ENCODE measurements around the gene CMIP. TPM values are rescaled to one million over a fixed set of nuclear protein-coding genes. Genes with fewer than 3 reads are reported as not detected.

CMIP gene
- polyA plus RNA-seq, 1 donor from 2014 or later = 15.1 TPM

- no peak overlapping the region for H3K4me3 ChIP-seq (ENCODE audit: low read length)
- no peaks in the 10 kb centered on the region for H3K9me2 ChIP-seq (ENCODE audit: insufficient read depth, low read length)
- H3K27me3 ChIP-seq (ENCODE audit: insufficient read depth, low read depth, low read length) = no peaks in the 10 kb centered on the region
- H2AFZ ChIP-seq (ENCODE audit: low read depth, low read length) = no peak overlapping the region
- peaks cover 56% of the 10 kb centered on the region for H3K79me2 ChIP-seq (replicated peaks; ENCODE audit: insufficient read depth, low read length)
- no peak overlapping the region for H3K27ac ChIP-seq (ENCODE audit: low read length)
- no peak overlapping the region for H3K4me2 ChIP-seq (ENCODE audit: low read length)
- no peak for TF ChIP-seq REST (IDR thresholded peaks at IDR 0.05; ENCODE audit: borderline replicate concordance)
- no peak for TF ChIP-seq EP300 (conservative IDR thresholded peaks at IDR 0.05; ENCODE audit: poor library complexity, severe bottlenecking)
- no peak for TF ChIP-seq RAD21 (conservative IDR thresholded peaks at IDR 0.05)
- no peak for TF ChIP-seq MXI1 (conservative IDR thresholded peaks at IDR 0.05; ENCODE audit: poor library complexity, severe bottlenecking)
- TF ChIP-seq TAF1 (IDR thresholded peaks at IDR 0.05; ENCODE audit: low read depth) = no peak
- no peak for TF ChIP-seq CTCF (IDR thresholded peaks at IDR 0.05; ENCODE audit: poor library complexity, severe bottlenecking)
- TF ChIP-seq SMC3 (conservative IDR thresholded peaks at IDR 0.05; ENCODE audit: poor library complexity) = no peak
- no peak for TF ChIP-seq EZH2 (IDR thresholded peaks at IDR 0.05; ENCODE audit: borderline replicate concordance, insufficient read depth, low read length, poor library complexity, severe bottlenecking)
- no peak for TF ChIP-seq POLR2AphosphoS5 (IDR thresholded peaks at IDR 0.05)
- H4K20me1 ChIP-seq (ENCODE audit: insufficient read depth) = no peaks in the 10 kb centered on the region
- no peaks in the 10 kb centered on the region for H3K36me3 ChIP-seq (ENCODE audit: insufficient read depth, low read length)
- H3K9me3 ChIP-seq (ENCODE audit: low read length) = no peaks in the 10 kb centered on the region
- peaks cover 3% of the 10 kb centered on the region for H3F3A ChIP-seq (ENCODE audit: insufficient read depth, low read length, poor library complexity, severe bottlenecking)
- no peak overlapping the region for H3K9ac ChIP-seq (ENCODE audit: low read length)
Observed at GRCh38 chr16:81544261-81544660, 99.7 kb downstream of the CMIP start.

GRCh38 chr16:81544700-81545271 lies 100.2 kb downstream of the CMIP start:
- H3K27me3 ChIP-seq (ENCODE audit: insufficient read depth, low read depth, low read length) = no peaks in the 10 kb centered on the region
- no peak overlapping the region for H3K4me3 ChIP-seq (ENCODE audit: low read length)
- H3K9ac ChIP-seq (ENCODE audit: low read length) = no peak overlapping the region
- peaks cover 3% of the 10 kb centered on the region for H3F3A ChIP-seq (ENCODE audit: insufficient read depth, low read length, poor library complexity, severe bottlenecking)
- H3K9me2 ChIP-seq (ENCODE audit: insufficient read depth, low read length) = no peaks in the 10 kb centered on the region
- no peaks in the 10 kb centered on the region for H4K20me1 ChIP-seq (ENCODE audit: insufficient read depth)
- no peak overlapping the region for H3K4me2 ChIP-seq (ENCODE audit: low read length)
- no peak overlapping the region for H3K27ac ChIP-seq (ENCODE audit: low read length)
- H3K36me3 ChIP-seq (ENCODE audit: insufficient read depth, low read length) = no peaks in the 10 kb centered on the region
- no peak for TF ChIP-seq REST (IDR thresholded peaks at IDR 0.05; ENCODE audit: borderline replicate concordance)
- H2AFZ ChIP-seq (ENCODE audit: low read depth, low read length) = no peak overlapping the region
- H3K9me3 ChIP-seq (ENCODE audit: low read length) = no peaks in the 10 kb centered on the region
- peaks cover 53% of the 10 kb centered on the region for H3K79me2 ChIP-seq (replicated peaks; ENCODE audit: insufficient read depth, low read length)
